Gastrocnemius medialis (tissue), 4 donors: ENCODE measurements around the gene CDH4. TPM values are rescaled to one million over a fixed set of nuclear protein-coding genes. Genes with fewer than 3 reads are reported as not detected.

Experiments used
- ATAC-seq, 2 donors: fragments of 150-250 bp; one replicate each; pipeline ENCODE4 v1.9.1; 2016
- DNase-seq, 2 donors: peaks; one replicate each; pipeline ENCODE4 v3.0.0-alpha.2; 2019
- H3K27ac ChIP-seq, 4 donors: fragments of 200-600 bp; sonication (generic); 1 replicate in 1 of 4; 2 replicates in 3 of 4; pipeline ENCODE4 v1.5.1; 2016 to 2018; ENCODE audit warnings: mild to moderate bottlenecking in 2 of 4, moderate library complexity in 1 of 4
- H3K27me3 ChIP-seq, 3 donors: fragments of 200-600 bp; sonication (generic) in 2 of 3; 1 replicate in 1 of 3; 2 replicates in 2 of 3; pipeline versions ENCODE4 v1.5.1 to v1.6.0; 2016 to 2019; ENCODE audit warnings: mild to moderate bottlenecking in 1 of 3, moderate library complexity in 1 of 3
- H3K36me3 ChIP-seq, 2 donors: fragments of 200-600 bp; sonication (generic) in 1 of 2; one replicate each; pipeline ENCODE4 v1.5.1; 2017 to 2018
- H3K4me1 ChIP-seq, 2 donors: fragments of 200-600 bp; sonication (generic) in 1 of 2; one replicate each; pipeline ENCODE4 v1.5.1; 2016 to 2017; ENCODE audit warnings: mild to moderate bottlenecking in 2 of 2
- H3K4me3 ChIP-seq, 4 donors: fragments of 200-600 bp; sonication (generic) in 3 of 4; 1 replicate in 1 of 4; 2 replicates in 3 of 4; pipeline ENCODE4 v1.5.1; 2016 to 2019; ENCODE audit warnings: mild to moderate bottlenecking in 2 of 4
- H3K9me3 ChIP-seq, 3 donors: fragments of 200-600 bp; sonication (generic) in 2 of 3; 1 replicate in 1 of 3; 2 replicates in 2 of 3; pipeline ENCODE4 v1.5.1; 2016 to 2019
- POLR2A ChIP-seq, 2 donors: fragments of 450-650 bp; IDR thresholded peaks; one replicate each; pipeline ENCODE4 v1.6.1; 2017; ENCODE audit warnings: antibody characterized with exemption in 2 of 2, mild to moderate bottlenecking in 2 of 2, moderate library complexity in 2 of 2
- in situ Hi-C, 4 donors: fragments of 200-750 bp; cut with MboI; loops; one replicate each; pipeline versions ENCODE4 v1.15.0 to v1.8.0; 2017; ENCODE audit warnings: low sequenced_read_pairs in 4 of 4
- intact Hi-C: fragments of 100-400 bp; cut with DNase I; formaldehyde crosslinking; loops from one replicate; pipeline ENCODE4 v1.15.1; 2023; ENCODE audit warnings: low total_unique reads
- total RNA-seq, 4 donors: library from RNA; depleted of rRNA; stranded (reverse); fragments of >200 nt; gene quantifications; one replicate each; pipeline versions ENCODE4 v1.1.0 to v1.2.3, GENCODE V29; 2016
- TF ChIP-seq, protein P1 (sequence below), 5 experiments: fragments of 450-650 bp in 3 of 5; fragments of 200-600 bp in 2 of 5; sonication (generic) in 2 of 5; IDR thresholded peaks in 4 of 5; conservative IDR thresholded peaks in 1 of 5; 1 replicate in 4 of 5; 2 replicates in 1 of 5; pipeline ENCODE4 v1.5.1; 2016 to 2019; ENCODE audit warnings: antibody characterized with exemption in 5 of 5, mild to moderate bottlenecking in 3 of 5, moderate library complexity in 3 of 5

The CDH4 gene
- total RNA-seq, 4 donors from 2014 or later = 0.38 to 1.2 (median 0.86) TPM

DNA sequence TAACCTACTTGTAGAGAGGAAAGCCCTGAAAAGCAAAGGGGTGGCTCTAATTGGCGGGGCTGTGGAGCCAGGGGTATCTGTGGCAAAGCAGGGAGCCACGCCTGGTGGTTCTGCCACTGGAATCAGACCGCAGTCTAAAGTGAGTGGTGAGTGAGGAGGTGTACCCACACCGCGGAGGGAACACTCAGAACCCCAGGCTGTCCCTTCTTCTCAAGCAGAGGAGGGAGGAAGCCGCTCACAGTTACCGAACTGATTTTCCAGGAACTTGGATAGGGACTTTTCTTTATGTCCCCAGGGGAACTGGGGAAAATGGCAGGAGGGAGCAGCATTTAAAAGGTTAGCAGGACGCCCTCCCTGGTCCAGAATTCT, 526.4 kb downstream of the CDH4 start:
- ATAC-seq = no peak
- no peaks in the 10 kb centered on the region for H3K9me3 ChIP-seq
- H3K4me3 ChIP-seq = no peak overlapping the region
- in situ Hi-C loops = no loop called here
- DNase-seq = no peak
- no peak overlapping the region for H3K27ac ChIP-seq
- H3K4me1 ChIP-seq = no peaks in the 10 kb centered on the region
- no peaks in the 10 kb centered on the region for H3K36me3 ChIP-seq
- TF ChIP-seq, protein P1, sequence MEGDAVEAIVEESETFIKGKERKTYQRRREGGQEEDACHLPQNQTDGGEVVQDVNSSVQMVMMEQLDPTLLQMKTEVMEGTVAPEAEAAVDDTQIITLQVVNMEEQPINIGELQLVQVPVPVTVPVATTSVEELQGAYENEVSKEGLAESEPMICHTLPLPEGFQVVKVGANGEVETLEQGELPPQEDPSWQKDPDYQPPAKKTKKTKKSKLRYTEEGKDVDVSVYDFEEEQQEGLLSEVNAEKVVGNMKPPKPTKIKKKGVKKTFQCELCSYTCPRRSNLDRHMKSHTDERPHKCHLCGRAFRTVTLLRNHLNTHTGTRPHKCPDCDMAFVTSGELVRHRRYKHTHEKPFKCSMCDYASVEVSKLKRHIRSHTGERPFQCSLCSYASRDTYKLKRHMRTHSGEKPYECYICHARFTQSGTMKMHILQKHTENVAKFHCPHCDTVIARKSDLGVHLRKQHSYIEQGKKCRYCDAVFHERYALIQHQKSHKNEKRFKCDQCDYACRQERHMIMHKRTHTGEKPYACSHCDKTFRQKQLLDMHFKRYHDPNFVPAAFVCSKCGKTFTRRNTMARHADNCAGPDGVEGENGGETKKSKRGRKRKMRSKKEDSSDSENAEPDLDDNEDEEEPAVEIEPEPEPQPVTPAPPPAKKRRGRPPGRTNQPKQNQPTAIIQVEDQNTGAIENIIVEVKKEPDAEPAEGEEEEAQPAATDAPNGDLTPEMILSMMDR (IDR thresholded peaks at IDR 0.05 in 4 of 5, conservative IDR thresholded peaks at IDR 0.05 in 1 of 5) = no peak
- TF ChIP-seq POLR2A (IDR thresholded peaks at IDR 0.05) = no peak
- intact Hi-C loops = no loop called here
- H3K27me3 ChIP-seq = peaks cover 0 to 5% (median 3%) of the 10 kb centered on the region in 3 donors

DNA sequence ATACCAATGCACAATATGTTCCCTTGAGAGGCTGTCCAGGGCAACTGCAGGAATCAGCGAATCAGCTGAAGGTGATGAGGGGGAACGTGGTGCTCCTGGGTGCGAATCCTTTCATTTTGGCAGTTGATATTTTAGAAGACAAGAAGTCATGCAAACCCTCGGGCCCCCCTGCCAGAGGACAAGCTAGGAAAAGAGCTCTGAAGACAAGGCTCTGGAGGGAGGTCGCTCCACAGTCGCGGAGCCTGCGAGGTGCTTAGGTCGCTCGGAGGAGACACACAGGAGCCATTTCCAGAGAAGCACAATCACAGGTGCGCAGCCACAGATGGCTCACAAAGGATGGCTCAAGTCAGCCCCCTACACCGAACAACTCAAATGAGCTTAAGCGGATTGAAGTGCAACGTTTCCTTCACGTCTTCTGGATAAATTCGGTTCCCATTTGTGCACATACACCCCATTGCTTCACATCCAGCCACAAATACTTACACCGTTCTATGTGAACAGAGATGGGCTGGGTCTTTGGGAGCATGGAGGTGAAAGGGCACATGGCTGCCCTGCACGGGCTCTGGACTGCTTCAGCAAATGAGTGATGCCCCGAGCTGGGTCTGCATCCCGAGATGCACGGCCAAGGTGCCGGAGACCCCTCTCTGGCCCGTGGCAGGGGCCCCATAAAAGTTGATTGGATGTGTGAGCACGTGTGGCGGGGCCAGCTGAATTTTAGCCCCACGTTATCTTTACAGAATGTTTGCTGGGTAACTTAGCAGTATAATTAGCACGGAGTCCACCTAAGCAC, 527.3 kb downstream of the CDH4 start:
- intact Hi-C loops = no loop called here
- TF ChIP-seq, protein P1 (IDR thresholded peaks at IDR 0.05 in 4 of 5, conservative IDR thresholded peaks at IDR 0.05 in 1 of 5) = no peak
- TF ChIP-seq POLR2A (IDR thresholded peaks at IDR 0.05) = no peak
- Histone ChIP-seq H3K27me3 (peaks cover 0 to 6% (median 3%) of the 10 kb centered on the region in 3 donors), H3K4me1 (no peaks in the 10 kb centered on the region), H3K36me3 (no peaks in the 10 kb centered on the region), H3K9me3 (no peaks in the 10 kb centered on the region), H3K27ac (no peak overlapping the region), H3K4me3 (no peak overlapping the region)
- DNase-seq (no peak), ATAC-seq (no peak)
- in situ Hi-C loops = no loop called here

DNA sequence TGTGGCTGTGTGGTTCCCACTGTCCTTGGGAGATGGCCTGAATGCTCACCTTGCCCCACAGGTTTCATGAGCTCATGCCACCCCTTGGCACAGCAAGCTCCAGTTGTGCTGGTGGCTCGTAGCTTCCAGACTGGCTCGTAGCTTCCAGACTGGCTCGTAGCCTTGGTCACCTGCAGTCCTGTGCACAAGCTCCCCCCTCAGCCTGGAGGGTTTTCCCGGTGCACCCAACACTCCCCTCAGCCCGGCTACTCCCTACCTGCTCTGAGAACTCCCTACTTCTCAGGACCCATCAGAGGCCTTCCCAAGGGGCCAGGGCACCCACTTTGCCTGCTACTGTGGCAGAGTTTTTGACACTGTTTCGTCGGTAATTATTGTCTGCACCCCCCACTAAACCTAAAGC, 528.0 kb downstream of the CDH4 start:
- ATAC-seq (no peak), DNase-seq (no peak)
- no peaks in the 10 kb centered on the region for H3K4me1 ChIP-seq
- no peaks in the 10 kb centered on the region for H3K36me3 ChIP-seq
- H3K27me3 ChIP-seq = peaks cover 0 to 3% (median 2%) of the 10 kb centered on the region in 3 donors
- intact Hi-C loops = no loop called here
- no peaks in the 10 kb centered on the region for H3K9me3 ChIP-seq
- H3K27ac ChIP-seq = no peak overlapping the region
- TF ChIP-seq, protein P1 (IDR thresholded peaks at IDR 0.05 in 4 of 5, conservative IDR thresholded peaks at IDR 0.05 in 1 of 5) = no peak
- TF ChIP-seq POLR2A (IDR thresholded peaks at IDR 0.05) = no peak
- in situ Hi-C loops = no loop called here
- no peak overlapping the region for H3K4me3 ChIP-seq

DNA sequence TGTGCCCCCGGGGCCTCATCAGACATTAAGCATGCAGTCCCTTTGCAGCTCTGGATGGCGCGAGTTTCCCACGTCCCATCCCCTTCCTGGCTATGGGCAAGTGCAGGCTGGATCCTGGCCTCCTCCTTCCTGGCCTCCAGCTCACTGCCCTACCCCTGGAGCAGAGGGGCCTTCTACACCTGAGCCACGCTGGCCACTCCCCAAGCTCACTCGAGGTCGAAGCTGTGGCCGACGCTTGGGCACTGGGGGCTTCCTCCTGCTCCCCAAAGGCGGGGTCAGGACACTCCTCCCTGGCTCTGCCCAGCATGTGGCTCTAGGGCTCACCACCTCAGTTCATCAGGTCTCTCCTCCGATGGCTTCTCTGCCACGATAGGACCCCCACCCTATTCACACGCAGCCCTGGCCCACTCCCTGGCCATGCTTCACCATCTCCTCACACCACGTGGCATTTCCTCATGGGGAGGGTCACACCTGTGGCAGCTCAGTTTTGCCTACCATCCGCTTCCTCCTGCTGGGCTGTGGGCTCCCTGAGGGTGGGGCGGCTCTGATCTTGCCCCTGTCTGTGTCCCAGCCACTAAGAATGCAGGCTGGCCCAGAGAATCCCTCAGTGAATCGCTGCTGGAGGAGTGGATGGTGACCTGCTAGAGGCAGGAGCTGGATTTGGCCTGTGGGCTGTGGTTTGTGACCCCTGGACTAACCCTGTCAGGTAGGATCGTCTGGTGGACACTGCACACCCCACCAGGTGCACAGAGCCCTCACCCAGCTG, 532.9 kb downstream of the CDH4 start:
- H3K9me3 ChIP-seq = no peaks in the 10 kb centered on the region
- H3K36me3 ChIP-seq = no peaks in the 10 kb centered on the region
- intact Hi-C loops (no loop called here), in situ Hi-C loops (no loop called here)
- no peak overlapping the region for H3K4me3 ChIP-seq
- ATAC-seq (no peak), DNase-seq (no peak)
- no peaks in the 10 kb centered on the region for H3K4me1 ChIP-seq
- peaks cover 0 to 3% (median 2%) of the 10 kb centered on the region in 3 donors for H3K27me3 ChIP-seq
- H3K27ac ChIP-seq = no peak overlapping the region
- TF ChIP-seq, protein P1 (IDR thresholded peaks at IDR 0.05 in 4 of 5, conservative IDR thresholded peaks at IDR 0.05 in 1 of 5) = no peak
- no peak for TF ChIP-seq POLR2A (IDR thresholded peaks at IDR 0.05)
